ENCODE results near the gene PPFIBP1. TPM values are rescaled to one million over a fixed set of nuclear protein-coding genes. Genes with fewer than 3 reads are reported as not detected.

The PPFIBP1 gene
- total and polyA plus RNA-seq, 2 experiments from 2014 or later: 23.5 to 30.9 TPM

DNA sequence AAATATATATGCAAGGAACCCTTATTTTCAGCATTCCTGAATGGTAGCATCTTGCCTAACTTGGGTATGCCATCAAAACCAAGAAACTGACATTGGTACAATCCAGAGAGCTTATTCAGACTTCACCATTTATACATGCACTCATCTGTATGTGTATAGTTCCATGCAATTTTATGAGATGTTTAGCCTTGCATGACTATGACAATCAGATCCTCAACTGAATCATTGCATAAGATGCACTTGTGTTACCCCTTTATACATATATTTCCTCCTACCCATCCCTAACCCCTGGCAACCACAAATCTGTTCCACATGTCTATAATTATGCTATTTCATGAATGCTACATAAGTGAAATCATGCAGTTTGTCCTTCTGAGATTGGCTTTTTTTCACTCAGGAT, 37.0 kb upstream of the PPFIBP1 start:
- no peaks in the 10 kb centered on the region for H3K36me3 ChIP-seq
- H3K4me1 ChIP-seq (ENCODE audit: low read depth): no peaks in the 10 kb centered on the region
- no peak for DNase-seq (ENCODE audit: low read depth in 1 of 2, low spot score in 1 of 2)
- H3K4me3 ChIP-seq: no peak overlapping the region
- H3K9me3 ChIP-seq (ENCODE audit: low read depth): no peaks in the 10 kb centered on the region
- TF ChIP-seq, protein P1, sequence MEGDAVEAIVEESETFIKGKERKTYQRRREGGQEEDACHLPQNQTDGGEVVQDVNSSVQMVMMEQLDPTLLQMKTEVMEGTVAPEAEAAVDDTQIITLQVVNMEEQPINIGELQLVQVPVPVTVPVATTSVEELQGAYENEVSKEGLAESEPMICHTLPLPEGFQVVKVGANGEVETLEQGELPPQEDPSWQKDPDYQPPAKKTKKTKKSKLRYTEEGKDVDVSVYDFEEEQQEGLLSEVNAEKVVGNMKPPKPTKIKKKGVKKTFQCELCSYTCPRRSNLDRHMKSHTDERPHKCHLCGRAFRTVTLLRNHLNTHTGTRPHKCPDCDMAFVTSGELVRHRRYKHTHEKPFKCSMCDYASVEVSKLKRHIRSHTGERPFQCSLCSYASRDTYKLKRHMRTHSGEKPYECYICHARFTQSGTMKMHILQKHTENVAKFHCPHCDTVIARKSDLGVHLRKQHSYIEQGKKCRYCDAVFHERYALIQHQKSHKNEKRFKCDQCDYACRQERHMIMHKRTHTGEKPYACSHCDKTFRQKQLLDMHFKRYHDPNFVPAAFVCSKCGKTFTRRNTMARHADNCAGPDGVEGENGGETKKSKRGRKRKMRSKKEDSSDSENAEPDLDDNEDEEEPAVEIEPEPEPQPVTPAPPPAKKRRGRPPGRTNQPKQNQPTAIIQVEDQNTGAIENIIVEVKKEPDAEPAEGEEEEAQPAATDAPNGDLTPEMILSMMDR (IDR thresholded peaks at IDR 0.05; ENCODE audit: low read depth, low read length): no peak
- H3K27me3 ChIP-seq: no peaks in the 10 kb centered on the region
- no peak overlapping the region for H3K27ac ChIP-seq

DNA sequence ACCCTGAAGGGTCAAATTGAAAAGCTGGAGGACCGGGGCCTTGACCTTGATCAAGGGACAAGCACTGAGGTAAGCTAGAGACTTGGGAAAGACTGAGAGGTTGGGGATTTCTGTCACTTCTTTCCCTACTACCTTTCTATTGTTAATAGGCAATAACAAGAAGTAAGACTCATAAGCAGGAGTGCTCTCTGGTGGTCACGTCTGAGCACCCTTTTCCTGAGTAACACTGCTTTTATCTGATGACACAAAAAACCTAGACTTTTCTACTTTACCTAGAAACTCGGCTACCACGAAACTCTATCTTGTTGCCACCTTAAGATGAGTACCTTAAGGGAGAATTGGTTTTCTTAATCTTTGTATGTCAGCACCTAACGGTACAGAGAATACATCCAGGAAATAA, 35.5 kb upstream of the PPFIBP1 start:
- Histone ChIP-seq H3K27ac (no peak overlapping the region), H3K27me3 (no peaks in the 10 kb centered on the region), H3K9me3 (ENCODE audit: low read depth) (no peaks in the 10 kb centered on the region), H3K4me3 (no peak overlapping the region), H3K36me3 (no peaks in the 10 kb centered on the region), H3K4me1 (ENCODE audit: low read depth) (no peaks in the 10 kb centered on the region)
- no peak for DNase-seq (ENCODE audit: low read depth in 1 of 2, low spot score in 1 of 2)
- TF ChIP-seq, protein P1 (IDR thresholded peaks at IDR 0.05; ENCODE audit: low read depth, low read length): peak; percentile 10

DNA sequence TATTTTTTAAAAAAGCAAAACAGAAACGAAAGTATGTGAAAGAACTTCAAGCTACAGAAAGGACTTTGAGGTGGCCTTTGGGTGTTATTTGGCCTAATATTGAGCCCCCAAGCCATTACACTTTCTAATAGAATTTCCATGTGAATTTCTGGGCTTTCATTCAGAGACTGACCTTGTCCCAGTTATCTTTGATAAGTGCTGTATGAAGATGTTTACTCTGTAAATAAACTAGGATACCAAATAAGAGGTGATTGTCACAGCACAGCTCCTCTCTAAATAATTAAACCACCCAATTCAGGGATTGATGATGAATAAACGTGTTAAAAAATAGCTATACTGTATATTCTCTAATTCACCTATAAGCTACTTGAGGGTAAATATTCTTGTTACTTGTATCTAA, 32.8 kb upstream of the PPFIBP1 start:
- H3K27me3 ChIP-seq: no peaks in the 10 kb centered on the region
- H3K27ac ChIP-seq: no peak overlapping the region
- TF ChIP-seq, protein P1 (IDR thresholded peaks at IDR 0.05; ENCODE audit: low read depth, low read length): no peak
- H3K4me3 ChIP-seq: no peak overlapping the region
- no peak for DNase-seq (ENCODE audit: low read depth in 1 of 2, low spot score in 1 of 2)
- H3K9me3 ChIP-seq (ENCODE audit: low read depth): no peaks in the 10 kb centered on the region
- H3K36me3 ChIP-seq: no peaks in the 10 kb centered on the region
- no peaks in the 10 kb centered on the region for H3K4me1 ChIP-seq (ENCODE audit: low read depth)

DNA sequence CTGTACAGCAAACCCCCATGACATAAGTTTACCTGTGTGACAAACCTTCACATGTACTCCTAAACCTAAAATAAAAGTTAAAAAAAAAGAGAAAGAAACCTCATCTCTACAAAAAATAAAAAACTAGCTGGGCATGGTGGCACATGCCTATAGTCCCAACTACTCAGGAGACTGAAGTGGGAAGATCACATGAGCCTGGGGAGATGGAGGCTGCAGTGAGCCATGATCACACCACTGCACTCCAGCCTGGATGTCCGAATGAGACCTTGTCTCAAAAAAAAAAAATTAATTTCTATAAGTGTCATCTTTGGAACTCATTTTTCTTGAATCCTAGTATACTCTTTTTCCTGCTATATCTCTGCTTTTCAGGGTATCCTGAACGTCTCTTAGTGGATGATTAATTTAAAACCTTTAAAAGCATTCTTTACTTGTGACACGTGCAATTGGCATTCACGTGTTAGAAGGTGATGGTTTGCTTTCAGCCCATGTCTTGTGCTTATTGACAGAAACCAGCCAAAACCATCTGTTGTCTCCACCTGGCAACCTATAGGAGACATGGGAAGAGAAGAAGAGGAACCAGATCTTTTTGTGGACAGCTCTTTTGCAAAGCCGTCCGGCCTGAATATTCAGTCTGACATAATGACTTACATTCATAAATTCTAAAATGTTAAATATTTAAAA, 30.6 kb upstream of the PPFIBP1 start:
- no peaks in the 10 kb centered on the region for H3K27me3 ChIP-seq
- H3K36me3 ChIP-seq: no peaks in the 10 kb centered on the region
- no peaks in the 10 kb centered on the region for H3K4me1 ChIP-seq (ENCODE audit: low read depth)
- TF ChIP-seq, protein P1 (IDR thresholded peaks at IDR 0.05; ENCODE audit: low read depth, low read length): no peak
- DNase-seq (ENCODE audit: low read depth in 1 of 2, low spot score in 1 of 2): no peak
- H3K9me3 ChIP-seq (ENCODE audit: low read depth): no peaks in the 10 kb centered on the region
- H3K27ac ChIP-seq: no peak overlapping the region
- H3K4me3 ChIP-seq: no peak overlapping the region

DNA sequence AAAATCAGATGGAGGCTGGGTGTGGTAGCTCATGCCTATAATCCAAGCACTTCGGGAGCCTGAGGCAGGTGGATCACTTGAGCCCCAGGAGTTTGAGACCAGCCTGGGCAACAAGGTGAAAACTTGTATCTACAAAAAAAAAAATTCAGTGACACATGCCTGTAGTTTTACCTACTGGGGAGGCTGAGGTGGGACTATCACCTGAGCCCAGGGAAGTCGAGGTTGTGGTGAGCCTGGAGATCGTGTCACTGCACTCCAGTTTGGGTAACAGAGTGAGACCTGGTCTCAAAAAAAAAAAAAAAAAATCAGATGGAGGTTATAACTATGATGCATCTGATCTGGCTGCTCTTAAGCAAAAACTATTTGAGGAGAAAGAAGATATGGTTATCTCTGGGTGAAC, 26.6 kb upstream of the PPFIBP1 start:
- no peaks in the 10 kb centered on the region for H3K9me3 ChIP-seq (ENCODE audit: low read depth)
- DNase-seq (ENCODE audit: low read depth in 1 of 2, low spot score in 1 of 2): no peak

More for the DNA sequence above, 26.6 kb upstream of the PPFIBP1 start:
- TF ChIP-seq, protein P1 (IDR thresholded peaks at IDR 0.05; ENCODE audit: low read depth, low read length): no peak
- Histone ChIP-seq H3K27me3 (no peaks in the 10 kb centered on the region), H3K4me3 (no peak overlapping the region), H3K27ac (no peak overlapping the region), H3K4me1 (ENCODE audit: low read depth) (no peaks in the 10 kb centered on the region), H3K36me3 (no peaks in the 10 kb centered on the region)

Measured in cardiac muscle cell (in vitro differentiated cells and primary cell).